ENCODE data around the gene AP2S1.
"Not testable (repeated sequence)": the region's sequence is repeated elsewhere in the genome, so short reads cannot be mapped to it uniquely, and the experiment has no call there.

Gene AP2S1

DNA sequence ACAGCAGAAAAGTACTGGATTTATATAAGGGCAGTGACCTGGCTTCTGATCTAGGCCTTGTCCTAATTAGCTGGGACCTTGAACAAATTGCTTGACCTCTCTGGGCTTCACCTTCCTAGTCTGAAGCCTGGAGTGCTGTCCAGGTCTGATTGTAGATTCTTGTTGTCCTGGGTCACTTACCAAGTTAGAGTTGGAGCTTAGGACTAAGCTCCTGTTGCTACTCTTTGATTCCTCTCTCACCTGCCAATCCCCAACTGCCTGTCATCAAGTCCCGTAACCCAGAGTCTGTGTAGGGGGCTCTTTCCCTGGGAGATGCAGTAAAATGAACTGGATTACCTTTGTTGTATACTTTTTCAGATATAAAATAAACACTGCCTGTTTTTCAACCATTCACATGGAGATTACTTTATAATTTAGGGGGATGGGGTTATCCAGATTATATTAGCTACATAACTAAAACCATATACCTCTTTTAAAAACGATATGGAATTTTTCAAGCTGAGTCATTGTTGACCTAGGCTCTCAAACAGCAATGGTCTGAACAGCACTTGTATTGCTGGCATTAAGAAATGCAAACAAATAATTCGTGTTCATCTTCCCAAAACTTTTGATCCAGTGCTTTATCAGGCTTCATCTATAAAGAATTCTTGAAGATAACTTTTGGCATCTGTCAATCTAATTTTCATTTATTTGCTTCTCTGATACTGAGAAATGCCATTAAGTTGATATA is 15.9 kb upstream of the AP2S1 start:
- DNase-seq = no peak

DNA sequence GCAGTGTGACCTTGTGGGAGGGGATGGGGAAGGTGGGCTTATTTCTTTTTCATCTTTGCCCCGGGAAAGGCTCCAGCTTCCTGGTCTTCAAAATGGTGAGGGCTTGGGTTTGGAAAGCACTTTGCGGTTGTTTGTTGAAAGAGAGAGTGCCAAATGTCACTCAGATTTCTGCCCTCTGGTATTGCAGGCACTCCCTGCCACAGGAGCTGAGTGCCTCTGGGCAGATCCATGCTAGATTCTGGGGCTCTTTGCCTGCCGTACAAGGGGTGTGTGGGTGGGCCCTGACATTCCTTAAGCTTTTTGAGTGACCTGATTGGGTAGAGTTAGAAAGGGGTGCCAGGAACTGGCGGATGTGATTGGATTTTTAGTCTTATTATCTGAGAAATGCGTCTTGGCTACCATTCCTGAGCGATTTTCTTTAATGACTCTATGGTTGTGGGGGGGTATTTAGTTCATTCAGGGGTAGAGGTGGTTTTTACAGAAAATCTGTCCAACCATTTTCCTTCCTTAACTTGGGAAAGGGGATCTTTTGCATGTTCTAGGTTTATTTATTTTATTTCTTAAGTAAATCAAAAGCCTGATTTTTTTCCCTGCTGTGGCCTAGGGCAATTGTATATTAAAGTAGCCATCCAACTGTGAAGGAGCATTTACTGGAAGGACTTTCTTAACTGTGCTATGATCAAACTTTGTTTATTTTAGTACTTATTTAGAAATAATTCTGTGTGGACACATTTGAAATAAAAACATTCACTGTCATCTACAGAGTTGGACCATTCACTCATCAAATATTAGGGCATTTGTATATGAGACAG is 13.4 kb upstream of the AP2S1 start:
- no peak for DNase-seq

DNA sequence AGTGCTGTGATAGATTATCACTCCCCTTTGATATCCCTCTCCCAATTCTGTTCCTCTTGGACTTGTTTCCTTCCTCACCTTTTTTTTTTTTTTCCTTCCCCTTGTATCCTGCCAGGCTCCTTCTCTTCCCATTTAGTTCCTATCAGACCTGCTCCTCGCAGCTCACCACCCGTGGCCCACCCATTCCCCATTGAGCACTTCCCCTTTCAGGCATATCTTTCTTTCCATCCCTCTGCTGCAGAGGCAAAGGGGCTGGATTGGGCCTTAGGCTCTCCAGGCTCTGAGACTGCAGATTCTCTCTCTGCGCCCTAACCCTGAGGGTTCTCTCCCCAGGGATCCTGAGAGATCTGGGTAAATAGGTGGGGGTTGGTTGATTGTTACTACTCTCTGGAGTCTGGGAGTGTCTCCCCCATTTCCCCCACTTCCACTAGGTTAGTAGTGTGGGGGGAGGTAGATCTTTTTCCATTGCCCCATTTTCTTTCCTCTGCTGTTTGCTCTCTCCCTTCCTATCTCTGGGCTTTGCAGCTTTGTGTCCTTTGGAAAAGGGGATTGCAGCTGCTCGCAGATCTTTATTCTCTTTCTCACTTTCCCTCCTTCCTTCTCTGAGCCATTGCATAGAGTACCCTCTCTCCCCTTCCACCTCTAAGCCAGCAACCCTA is 12.5 kb upstream of the AP2S1 start:
- no peak for DNase-seq

DNA sequence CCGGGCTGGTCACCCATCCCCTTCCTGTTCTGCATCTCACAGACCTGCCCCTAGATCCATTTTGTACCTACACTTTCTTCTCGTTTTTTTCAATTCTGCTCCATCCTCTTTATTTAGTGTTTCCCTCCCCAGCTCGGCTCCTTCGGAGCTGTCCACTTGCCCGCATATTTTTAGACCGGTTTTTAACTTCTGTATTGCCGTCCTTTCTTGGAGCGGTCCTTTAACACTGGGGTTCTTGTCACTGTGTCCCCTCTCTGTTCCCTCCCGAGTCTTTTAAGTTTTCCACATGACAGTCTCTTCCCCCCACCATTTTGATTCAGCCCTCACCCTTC is 11.8 kb upstream of the AP2S1 start:
- no peak for DNase-seq

DNA sequence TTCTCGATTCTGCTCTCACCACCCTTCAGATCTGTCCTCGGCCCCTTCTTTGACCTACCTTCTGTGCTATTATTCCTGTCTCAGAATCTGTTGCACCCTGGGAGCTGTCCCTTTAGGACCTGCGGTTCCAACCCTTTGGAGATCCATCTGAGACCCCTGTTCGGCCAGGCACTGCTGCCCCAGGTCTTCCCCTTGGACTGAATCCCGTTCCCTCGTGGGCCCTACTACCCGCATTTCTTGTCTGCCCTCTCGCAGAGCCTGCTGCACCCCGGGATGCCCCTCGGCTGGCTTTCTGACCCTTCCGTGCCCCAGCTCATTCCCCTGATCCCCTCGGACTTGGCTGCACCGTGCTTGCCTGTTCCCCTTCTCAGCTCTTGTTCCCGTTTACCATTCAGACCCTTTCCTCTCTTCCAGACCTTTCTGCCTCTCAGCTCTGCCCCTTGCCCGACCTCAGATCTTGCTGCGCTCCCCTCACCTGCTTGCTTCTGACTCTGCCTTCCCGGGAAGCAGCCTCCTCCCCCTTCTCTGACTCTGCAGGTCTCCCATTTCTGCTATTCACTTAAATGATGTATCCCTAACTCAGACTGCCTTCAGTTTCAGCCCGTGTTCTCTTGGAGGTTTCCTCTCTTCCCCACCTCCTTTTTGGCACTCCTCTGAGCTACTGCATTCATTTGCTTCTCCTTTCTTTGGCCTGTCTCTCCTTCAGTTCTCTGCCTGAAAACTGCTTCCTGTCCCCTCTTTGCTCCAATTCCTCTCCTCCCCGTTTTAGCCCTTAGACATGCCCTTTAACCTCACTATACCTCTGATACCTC is 11.3 kb upstream of the AP2S1 start:
- no peak for DNase-seq

GRCh38 chr19:46860846-46861690 is 10.4 kb upstream of the AP2S1 start, which contains the start of gene ARHGAP35:
ARHGAP35 (plus strand) TSS chr19:46860997; CDS start chr19:46918676, 57,679 bp downstream.
- no peak for DNase-seq

DNA sequence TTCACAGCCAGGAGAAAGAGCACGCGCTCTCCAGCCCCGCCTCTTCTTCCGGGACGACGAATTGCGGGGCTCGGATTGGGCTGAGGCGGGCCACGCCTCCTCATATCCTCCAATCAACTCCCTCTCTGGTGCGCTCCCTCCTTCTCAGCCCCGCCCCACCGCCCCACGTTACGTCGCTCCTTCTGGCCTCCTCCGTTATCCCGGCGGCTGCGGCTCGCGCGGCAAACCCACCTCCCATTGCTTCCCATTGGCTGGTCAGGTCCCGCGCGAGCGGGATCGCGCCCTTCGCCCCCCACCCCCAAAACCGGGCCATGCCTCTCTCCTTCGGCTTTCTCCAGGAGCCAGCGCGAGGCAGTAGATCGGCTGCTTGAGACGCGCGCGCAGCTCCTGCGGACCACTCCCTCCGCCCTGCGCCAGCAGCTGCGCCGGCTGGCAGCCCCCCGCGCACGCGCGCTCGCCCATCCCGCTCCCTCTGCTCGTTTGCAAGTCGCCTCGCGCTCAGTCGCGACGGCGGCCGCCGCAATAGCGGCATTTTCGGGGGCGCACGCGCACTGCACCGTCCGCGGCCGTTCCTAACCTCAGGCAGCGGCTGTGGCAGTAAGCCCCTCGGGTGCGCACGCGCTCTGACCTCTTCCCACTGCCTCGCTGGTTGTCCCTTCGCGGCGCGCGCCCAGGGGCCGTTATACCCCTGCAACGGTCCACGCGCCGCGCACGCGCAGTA is 9.6 kb upstream of the AP2S1 start:
- DNase-seq = peak; percentile 40 to 75

DNA sequence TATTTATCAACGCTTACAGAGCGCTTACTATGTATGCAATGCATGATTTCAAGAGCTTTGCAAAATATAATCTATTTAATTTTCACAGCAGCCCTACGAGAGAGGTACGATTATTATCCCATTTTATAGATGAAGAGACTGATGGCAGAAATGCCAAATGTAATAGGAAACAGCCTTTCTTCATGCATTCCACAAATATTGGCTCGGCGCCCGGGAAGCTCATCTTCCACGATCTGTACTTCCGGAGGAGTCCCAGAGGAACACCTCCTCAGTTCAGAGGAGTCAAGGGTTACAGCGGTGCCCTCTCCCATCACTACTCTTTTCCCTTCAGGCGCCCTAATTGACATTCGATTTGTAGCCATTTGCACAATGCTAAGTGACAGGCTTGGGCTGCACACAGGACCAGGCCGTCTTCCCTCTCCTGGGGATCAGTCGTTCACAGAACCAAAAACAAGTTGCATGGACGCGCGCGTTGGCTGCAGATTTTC is 9.0 kb upstream of the AP2S1 start:
- DNase-seq = no peak

GRCh38 chr19:46856062-46857022 is 5.7 kb upstream of the AP2S1 start:
- peak; percentile 93 to 99 for DNase-seq

DNA sequence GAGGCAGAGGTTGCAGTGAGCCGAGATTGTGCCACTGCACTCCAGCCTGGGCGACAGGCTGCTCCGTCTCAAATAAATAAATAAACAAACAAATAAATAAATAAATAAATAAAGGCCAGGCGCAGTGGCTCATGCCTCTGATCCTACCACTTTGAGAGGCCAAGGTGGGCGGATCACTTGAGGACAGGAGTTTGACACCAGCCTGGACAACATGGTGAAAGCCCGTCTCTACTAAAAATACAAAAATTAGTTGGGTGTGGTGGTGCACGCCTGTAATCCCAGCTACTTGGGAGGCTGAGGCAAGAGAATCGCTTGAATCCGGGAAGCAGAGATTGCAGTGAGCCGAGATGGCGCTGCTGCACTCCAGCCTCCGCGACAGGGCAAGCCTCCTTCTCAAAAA is 4.1 kb upstream of the AP2S1 start:
- not testable (repeated sequence) for DNase-seq

GRCh38 chr19:46852830-46853229 is 2.2 kb upstream of the AP2S1 start:
- no peak for DNase-seq

- DNase-seq = no peak
Measured at GRCh38 chr19:46849610-46850009, 1.0 kb downstream of the AP2S1 start.

DNA sequence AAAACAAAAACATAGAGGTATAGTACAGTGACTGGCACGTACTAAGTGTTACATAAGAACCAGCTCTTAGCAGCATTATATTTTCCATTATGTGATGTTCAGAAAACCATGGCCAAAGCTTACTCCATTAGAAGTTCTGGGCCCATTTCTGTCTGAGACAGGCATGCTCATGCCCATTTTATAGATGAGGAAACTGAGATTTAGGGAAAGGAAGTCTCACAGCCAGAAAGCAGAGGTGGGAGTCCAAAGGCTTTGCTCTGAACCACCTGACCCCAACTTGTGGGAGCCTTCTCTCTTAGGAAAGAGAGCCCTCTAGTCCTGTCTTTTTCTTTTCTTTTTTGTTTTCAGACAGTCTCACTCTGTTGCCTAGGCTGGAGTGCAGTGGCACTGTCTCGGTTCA is 2.3 kb downstream of the AP2S1 start:
- no peak for DNase-seq

GRCh38 chr19:46847528-46847927 is 3.1 kb downstream of the AP2S1 start:
- DNase-seq = no peak

DNA sequence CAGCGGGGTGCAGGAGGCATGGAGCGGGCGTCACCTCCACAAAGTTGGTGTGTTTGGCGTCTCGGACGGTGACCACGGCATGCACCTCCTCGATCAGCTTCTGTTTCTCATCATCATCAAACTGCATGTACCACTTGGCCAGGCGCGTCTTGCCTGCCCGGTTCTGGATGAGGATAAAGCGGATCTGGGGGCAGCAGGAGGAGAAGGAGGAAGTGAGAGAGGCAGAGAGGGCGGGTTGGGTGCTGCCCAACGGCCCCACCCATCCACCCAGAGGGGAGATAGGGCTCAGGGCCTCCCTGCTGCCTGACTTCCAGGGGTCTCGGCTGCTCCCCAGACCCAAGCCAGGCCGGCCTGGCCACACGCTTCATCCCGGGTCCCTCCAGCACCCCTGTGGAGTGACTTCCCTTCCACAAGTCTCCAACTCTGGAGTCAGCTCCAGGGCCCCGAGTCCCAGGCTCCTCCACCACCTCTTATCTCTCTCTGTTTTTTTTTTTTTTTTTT is 4.6 kb downstream of the AP2S1 start:
- DNase-seq = no peak

DNA sequence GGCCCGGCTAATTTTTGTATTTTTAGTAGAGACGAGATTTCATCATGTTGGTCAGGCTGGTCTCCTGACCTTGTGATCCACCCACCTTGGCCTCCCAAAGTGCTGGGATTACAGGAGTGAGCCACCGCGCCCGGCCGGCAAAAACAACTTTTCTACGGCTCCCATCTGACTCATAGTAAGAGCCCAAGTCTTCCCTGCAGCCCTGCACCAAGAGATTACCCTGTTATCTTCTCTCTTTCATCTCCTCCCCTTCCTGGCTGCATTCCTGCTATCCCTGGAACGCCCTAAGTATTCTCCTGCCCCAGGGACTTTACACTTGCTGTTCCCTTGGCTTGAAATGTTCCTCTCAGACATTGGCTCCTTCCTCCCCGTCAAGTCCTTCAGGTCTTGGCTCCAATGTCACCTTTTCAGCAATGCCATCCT is 6.6 kb downstream of the AP2S1 start:
- DNase-seq = no peak

- DNase-seq = no peak
Measured at GRCh38 chr19:46842791-46843190, 7.9 kb downstream of the AP2S1 start.

DNA sequence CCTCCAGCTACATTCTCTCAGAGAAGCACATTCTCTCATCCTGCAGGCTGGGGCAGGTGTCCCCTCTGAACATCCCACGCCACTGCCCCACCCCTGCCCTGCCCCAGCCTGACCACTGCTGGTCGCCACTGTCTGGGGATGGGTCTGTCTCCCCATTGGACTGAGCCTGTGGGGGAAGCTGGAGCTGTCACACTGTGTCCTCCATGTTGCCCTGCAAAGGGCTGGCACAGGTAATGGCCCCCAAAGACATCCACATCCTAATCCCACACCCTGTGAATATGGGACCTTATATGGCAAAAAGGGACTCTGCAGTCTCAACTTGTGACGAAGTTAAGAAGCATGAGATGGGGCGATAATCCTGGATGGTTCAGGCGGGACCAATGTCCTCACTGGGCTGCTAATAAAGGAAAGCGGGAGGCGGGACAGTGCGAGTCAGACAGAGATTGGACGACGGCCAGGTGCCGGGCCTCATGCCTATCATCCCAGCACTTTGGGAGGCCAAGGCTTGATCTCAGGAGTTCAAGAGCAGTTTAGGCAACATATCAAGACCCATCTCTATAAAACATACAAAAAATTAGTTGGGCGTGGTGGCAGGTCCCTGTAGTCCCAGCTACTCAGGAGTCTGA is 9.1 kb downstream of the AP2S1 start:
- no peak for DNase-seq

DNA sequence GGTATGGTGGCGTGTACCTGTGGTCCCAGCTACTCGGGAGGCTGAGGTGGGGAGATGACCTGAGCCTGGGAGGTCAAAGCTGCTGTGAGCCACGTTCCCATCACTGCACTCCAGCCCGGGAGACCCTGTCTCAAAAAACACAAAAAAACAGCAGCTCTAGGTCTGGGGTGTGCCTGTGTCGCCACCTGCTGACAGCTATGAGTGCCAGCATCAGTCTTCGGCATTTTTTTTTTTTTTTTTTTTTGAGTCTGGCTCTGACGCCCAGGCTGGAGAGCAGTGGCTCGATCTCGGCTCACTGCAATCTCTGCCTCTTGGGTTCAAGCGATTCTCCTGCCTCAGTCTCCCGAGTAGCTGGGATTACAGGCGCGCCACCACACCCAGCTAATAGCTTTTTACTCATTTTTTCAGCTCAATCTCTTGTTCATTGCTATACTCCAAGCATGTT is 10.1 kb downstream of the AP2S1 start:
- peak in 1 of 2 experiments; percentile 2 for DNase-seq

Measured in cerebellar nuclear complex (tissue), 1 donor.